ENCODE data around the gene UQCC2. TPM values are rescaled to one million over a fixed set of nuclear protein-coding genes. Genes with fewer than 3 reads are reported as not detected.

The UQCC2 gene
- total RNA-seq, 2 donors from 2014 or later, result 24.5 to 25.7 TPM

DNA sequence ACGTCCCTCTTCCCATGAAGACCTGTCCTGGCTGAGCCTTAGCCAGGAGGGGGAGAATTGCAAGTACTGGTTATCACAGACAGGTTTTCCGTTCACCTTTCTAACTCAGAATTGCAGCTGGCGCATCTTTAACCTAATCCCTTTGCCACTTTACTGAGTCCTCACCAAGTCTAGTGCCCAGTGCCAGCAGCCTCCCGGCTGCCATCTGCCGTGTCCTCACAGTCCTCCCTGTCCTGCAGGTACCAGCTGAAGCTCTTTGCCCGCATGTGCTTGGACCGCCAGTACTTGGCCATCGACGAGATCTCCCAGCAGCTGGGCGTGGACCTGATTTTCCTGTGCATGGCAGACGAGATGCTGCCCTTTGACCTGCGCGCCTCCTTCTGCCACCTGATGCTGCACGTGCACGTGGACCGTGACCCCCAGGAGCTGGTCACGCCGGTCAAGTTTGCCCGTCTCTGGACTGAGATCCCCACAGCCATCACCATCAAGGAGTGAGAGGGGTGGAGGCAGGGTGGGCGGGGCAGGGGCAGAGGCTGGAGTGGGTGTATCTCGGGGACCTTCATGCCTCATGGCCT lies 41.3 kb downstream of the UQCC2 start:
- H3K27me3 ChIP-seq (replicated peaks; ENCODE audit: insufficient read depth), result no peaks in the 10 kb centered on the region
- H3K4me1 ChIP-seq (replicated peaks), result no peaks in the 10 kb centered on the region
- DNase-seq (ENCODE audit: low spot score), result no peak
- peaks cover 0 to 4% of the 10 kb centered on the region in 2 donors for H3K36me3 ChIP-seq
- no peaks in the 10 kb centered on the region for H3K9me3 ChIP-seq
- TF ChIP-seq CTCF (IDR thresholded peaks at IDR 0.05), result no peak
- no peak for TF ChIP-seq POLR2AphosphoS5 (IDR thresholded peaks at IDR 0.05)
- no peak for TF ChIP-seq POLR2A (IDR thresholded peaks at IDR 0.05)
- 91% methylated on average over 21 of the region's 21 CpGs for WGBS
- no peak overlapping the region for H3K27ac ChIP-seq
- intact Hi-C loops (cut with DNase I), result loop anchor here (5.0 kb wide), 1 partner anchor 83 kb away; no protein-coding TSS in a partner anchor
- H3K4me3 ChIP-seq, result no peak overlapping the region

- TF ChIP-seq POLR2AphosphoS5 (IDR thresholded peaks at IDR 0.05) (no peak), POLR2A (IDR thresholded peaks at IDR 0.05) (no peak), CTCF (IDR thresholded peaks at IDR 0.05) (no peak)
- intact Hi-C loops (cut with DNase I), result no loop called here
- Histone ChIP-seq H3K4me1 (replicated peaks) (no peaks in the 10 kb centered on the region), H3K36me3 (peaks cover 0 to 4% of the 10 kb centered on the region in 2 donors), H3K27ac (no peak overlapping the region), H3K27me3 (replicated peaks; ENCODE audit: insufficient read depth) (no peaks in the 10 kb centered on the region), H3K4me3 (no peak overlapping the region), H3K9me3 (no peaks in the 10 kb centered on the region)
- 68% methylated on average over 17 of the region's 17 CpGs for whole genome bisulfite sequencing
- DNase-seq (ENCODE audit: low spot score), result no peak
Measured at GRCh38 chr6:33668914-33669313, 42.6 kb downstream of the UQCC2 start.

DNA sequence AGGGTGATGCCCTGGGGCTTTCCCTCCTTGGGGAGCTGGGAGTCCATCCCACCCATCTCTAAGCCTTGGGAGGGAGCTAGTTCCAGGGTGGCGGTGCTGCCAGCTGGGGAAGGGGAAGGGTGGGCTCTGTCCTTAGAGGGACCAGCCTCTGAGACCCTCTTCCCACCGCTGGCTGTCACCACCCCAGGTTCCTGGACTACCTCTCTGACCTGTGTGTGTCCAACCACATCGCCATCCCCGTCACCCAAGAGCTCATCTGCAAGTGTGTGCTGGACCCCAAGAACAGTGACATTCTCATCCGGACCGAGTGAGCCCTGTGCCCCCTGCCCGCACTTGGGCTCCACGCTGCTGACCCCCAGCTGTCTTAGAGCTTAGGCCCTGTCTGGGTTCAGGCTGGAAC lies 43.2 kb downstream of the UQCC2 start:
- WGBS, result 97% methylated on average over 8 of the region's 8 CpGs
- H3K36me3 ChIP-seq, result peaks cover 0 to 4% of the 10 kb centered on the region in 2 donors
- no peak overlapping the region for H3K4me3 ChIP-seq
- H3K9me3 ChIP-seq, result no peaks in the 10 kb centered on the region
- no peak for DNase-seq (ENCODE audit: low spot score)
- H3K4me1 ChIP-seq (replicated peaks), result no peaks in the 10 kb centered on the region
- intact Hi-C loops (cut with DNase I), result no loop called here
- no peak overlapping the region for H3K27ac ChIP-seq
- no peaks in the 10 kb centered on the region for H3K27me3 ChIP-seq (replicated peaks; ENCODE audit: insufficient read depth)
- TF ChIP-seq POLR2A (IDR thresholded peaks at IDR 0.05) (no peak), POLR2AphosphoS5 (IDR thresholded peaks at IDR 0.05) (no peak), CTCF (IDR thresholded peaks at IDR 0.05) (no peak)

DNA sequence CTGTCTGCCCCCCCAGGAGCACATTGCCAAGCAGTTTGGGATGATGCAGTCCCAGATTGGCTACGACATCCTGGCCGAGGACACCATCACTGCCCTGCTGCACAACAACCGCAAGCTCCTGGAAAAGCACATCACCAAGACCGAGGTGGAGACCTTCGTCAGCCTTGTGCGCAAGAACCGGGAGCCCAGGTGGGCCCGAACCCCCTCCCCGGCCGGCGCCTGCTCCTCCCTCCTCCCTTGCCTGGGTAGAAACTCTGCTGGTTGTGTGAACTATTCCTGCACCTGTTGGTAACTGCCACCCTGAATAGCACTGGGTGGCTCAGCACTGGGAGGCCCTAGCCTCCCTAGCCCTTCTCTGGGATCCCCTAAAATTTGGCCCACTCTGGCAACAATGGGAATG lies 43.7 kb downstream of the UQCC2 start:
- intact Hi-C loops (cut with DNase I), result no loop called here
- no peak for TF ChIP-seq POLR2AphosphoS5 (IDR thresholded peaks at IDR 0.05)
- no peak for TF ChIP-seq POLR2A (IDR thresholded peaks at IDR 0.05)
- TF ChIP-seq CTCF (IDR thresholded peaks at IDR 0.05), result no peak
- H3K27ac ChIP-seq, result no peak overlapping the region
- no peaks in the 10 kb centered on the region for H3K9me3 ChIP-seq
- H3K27me3 ChIP-seq (replicated peaks; ENCODE audit: insufficient read depth), result no peaks in the 10 kb centered on the region
- no peak overlapping the region for H3K4me3 ChIP-seq
- DNase-seq (ENCODE audit: low spot score), result no peak
- over 99% methylated on average over 11 of the region's 11 CpGs for WGBS
- H3K4me1 ChIP-seq (replicated peaks), result no peaks in the 10 kb centered on the region
- peaks cover 0 to 4% of the 10 kb centered on the region in 2 donors for H3K36me3 ChIP-seq

DNA sequence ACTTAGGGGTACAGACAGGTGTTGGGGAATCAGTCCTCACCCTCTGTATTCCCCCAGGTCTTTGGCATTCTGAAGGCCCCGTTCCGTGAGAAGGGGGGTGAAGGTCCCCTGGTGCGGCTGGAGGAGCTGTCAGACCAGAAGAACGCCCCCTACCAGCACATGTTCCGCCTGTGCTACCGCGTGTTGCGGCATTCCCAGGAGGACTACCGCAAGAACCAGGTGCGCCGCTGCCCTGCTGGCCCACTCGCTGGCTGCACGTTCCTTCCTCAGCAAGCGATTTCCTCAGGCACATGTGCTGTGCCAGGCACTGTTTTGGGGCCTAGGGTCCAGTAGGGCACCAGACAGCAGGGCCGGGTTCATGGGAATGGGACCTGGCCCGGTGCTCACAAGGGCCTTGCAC lies 44.4 kb downstream of the UQCC2 start:
- intact Hi-C loops (cut with DNase I), result no loop called here

More for the DNA sequence above, 44.4 kb downstream of the UQCC2 start:
- peaks cover 0 to 4% of the 10 kb centered on the region in 2 donors for H3K36me3 ChIP-seq
- H3K27ac ChIP-seq, result no peak overlapping the region
- WGBS, result 97% methylated on average over 16 of the region's 16 CpGs
- TF ChIP-seq POLR2A (IDR thresholded peaks at IDR 0.05) (no peak), CTCF (IDR thresholded peaks at IDR 0.05) (no peak), POLR2AphosphoS5 (IDR thresholded peaks at IDR 0.05) (no peak)
- no peak for DNase-seq (ENCODE audit: low spot score)
- no peaks in the 10 kb centered on the region for H3K27me3 ChIP-seq (replicated peaks; ENCODE audit: insufficient read depth)
- H3K4me1 ChIP-seq (replicated peaks), result no peaks in the 10 kb centered on the region
- H3K4me3 ChIP-seq, result no peak overlapping the region
- no peaks in the 10 kb centered on the region for H3K9me3 ChIP-seq

Data from prostate gland (tissue), 2 donors.